Kidney epithelial cell (primary cell): ENCODE data around the gene NAP1L5. TPM values are rescaled to one million over a fixed set of nuclear protein-coding genes. Genes with fewer than 3 reads are reported as not detected.

Source experiments
- DNase-seq: peaks from one replicate; pipeline ENCODE4 v3.0.0-alpha.2; 2010; ENCODE audit warnings: low read depth
- H3K27me3 ChIP-seq: 2 replicates; pipeline ENCODE4 v1.6.0; 2011; ENCODE audit warnings: low read length; ENCODE audit not compliant: control insufficient read depth, insufficient read depth
- H3K36me3 ChIP-seq: 2 replicates; pipeline ENCODE4 v1.5.1; 2011; ENCODE audit warnings: low read length; ENCODE audit not compliant: control insufficient read depth, insufficient read depth
- H3K4me3 ChIP-seq: 2 replicates; pipeline ENCODE4 v1.5.1; 2011; ENCODE audit warnings: low read depth, mild to moderate bottlenecking, control low read depth, low read length
- CTCF ChIP-seq: IDR thresholded peaks from 2 replicates; pipeline ENCODE4 v1.5.1; 2011; ENCODE audit warnings: mild to moderate bottlenecking, moderate library complexity, low read length, control low read depth, inconsistent platforms; ENCODE audit not compliant: insufficient read depth, poor library complexity, severe bottlenecking
- total RNA-seq: library from RNA; depleted of rRNA; stranded (reverse); fragments of >200 nt; gene quantifications from 2 replicates; pipeline ENCODE4 v1.2.3, GENCODE V29; 2015

Gene NAP1L5
- total RNA-seq, 1 donor from 2014 or later: 0.96 TPM

- Histone ChIP-seq H3K4me3 (no peak overlapping the region), H3K27me3 (no peaks in the 10 kb centered on the region), H3K36me3 (no peaks in the 10 kb centered on the region)
- no peak for DNase-seq
- TF ChIP-seq CTCF: no peak
Measured at GRCh38 chr4:88744609-88745008, 47.0 kb upstream of the NAP1L5 start.

GRCh38 chr4:88743696-88744095 is 46.1 kb upstream of the NAP1L5 start:
- H3K36me3 ChIP-seq: no peaks in the 10 kb centered on the region
- DNase-seq: peak; percentile 58
- no peak overlapping the region for H3K4me3 ChIP-seq
- no peak for TF ChIP-seq CTCF
- no peaks in the 10 kb centered on the region for H3K27me3 ChIP-seq

GRCh38 chr4:88742561-88742960 is 44.9 kb upstream of the NAP1L5 start:
- no peaks in the 10 kb centered on the region for H3K36me3 ChIP-seq
- DNase-seq: no peak
- no peaks in the 10 kb centered on the region for H3K27me3 ChIP-seq
- no peak for TF ChIP-seq CTCF
- H3K4me3 ChIP-seq: no peak overlapping the region

- no peaks in the 10 kb centered on the region for H3K27me3 ChIP-seq
- H3K4me3 ChIP-seq: no peak overlapping the region
- H3K36me3 ChIP-seq: no peaks in the 10 kb centered on the region
- no peak for DNase-seq
- TF ChIP-seq CTCF: no peak
Measured at GRCh38 chr4:88738180-88738579, 40.6 kb upstream of the NAP1L5 start.

GRCh38 chr4:88737307-88737941 is 39.8 kb upstream of the NAP1L5 start:
- Histone ChIP-seq H3K36me3 (no peaks in the 10 kb centered on the region), H3K27me3 (no peaks in the 10 kb centered on the region), H3K4me3 (peak overlapping the region; percentile 3)
- no peak for TF ChIP-seq CTCF
- peak; percentile 90 for DNase-seq

- Histone ChIP-seq H3K36me3 (no peaks in the 10 kb centered on the region), H3K27me3 (no peaks in the 10 kb centered on the region), H3K4me3 (no peak overlapping the region)
- DNase-seq: no peak
- TF ChIP-seq CTCF: no peak
Measured at GRCh38 chr4:88736264-88736663, 38.6 kb upstream of the NAP1L5 start.
